Fibroblast of skin of right quadriceps (primary cell): ENCODE measurements around the gene TRIM39.

Source experiments
- DNase-seq: peaks from one replicate; pipeline ENCODE4 v3.0.0-alpha.2; 2013

TRIM39 gene

DNA sequence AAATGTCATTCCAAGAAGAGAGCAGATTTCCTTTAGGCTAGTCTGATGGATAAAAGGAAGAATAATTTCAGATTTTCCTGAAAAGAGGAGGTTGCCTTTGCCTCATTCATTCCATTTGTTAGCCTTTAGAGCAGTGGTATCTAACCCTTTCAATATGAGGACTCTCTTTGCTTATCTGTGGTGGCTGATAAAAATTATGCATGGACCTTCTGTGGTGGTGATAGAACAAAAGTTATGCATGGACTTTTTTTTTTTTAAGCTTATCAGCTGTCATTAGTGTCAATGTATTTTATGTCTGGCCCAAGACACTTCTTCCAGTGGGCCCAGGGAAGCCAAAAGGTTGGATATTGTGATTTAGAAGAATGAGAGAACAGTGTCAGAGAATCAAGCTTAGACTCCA, 1.7 kb downstream of the TRIM39 start:
- no peak for DNase-seq

DNA sequence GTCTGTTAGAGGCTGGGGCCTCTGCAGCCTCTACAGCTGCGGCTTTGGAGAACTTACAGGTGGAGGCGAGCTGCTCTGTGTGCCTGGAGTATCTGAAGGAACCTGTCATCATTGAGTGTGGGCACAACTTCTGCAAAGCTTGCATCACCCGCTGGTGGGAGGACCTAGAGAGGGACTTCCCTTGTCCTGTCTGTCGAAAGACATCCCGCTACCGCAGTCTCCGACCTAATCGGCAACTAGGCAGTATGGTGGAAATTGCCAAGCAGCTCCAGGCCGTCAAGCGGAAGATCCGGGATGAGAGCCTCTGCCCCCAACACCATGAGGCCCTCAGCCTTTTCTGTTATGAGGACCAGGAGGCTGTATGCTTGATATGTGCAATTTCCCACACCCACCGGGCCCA, 2.6 kb downstream of the TRIM39 start:
- DNase-seq, result no peak

DNA sequence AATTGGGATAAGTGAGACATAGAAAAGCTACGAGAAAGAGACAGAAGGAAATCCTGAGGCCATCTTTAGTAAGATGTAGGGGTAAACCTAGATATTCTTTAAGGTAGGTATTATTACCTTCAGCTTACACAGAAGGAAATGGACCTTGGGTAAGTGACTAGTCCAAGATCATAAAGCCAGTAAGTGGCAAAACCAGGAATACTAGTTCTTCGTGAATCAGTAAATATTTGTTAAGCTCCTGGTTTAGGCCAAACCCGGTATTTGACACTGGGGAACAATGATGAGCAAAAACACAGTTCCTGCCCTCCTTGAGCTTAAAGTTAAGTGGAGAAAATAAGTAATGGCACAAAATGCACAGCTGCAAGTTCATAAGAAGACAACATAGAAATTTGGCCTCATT, 5.3 kb downstream of the TRIM39 start:
- DNase-seq, result no peak

DNA sequence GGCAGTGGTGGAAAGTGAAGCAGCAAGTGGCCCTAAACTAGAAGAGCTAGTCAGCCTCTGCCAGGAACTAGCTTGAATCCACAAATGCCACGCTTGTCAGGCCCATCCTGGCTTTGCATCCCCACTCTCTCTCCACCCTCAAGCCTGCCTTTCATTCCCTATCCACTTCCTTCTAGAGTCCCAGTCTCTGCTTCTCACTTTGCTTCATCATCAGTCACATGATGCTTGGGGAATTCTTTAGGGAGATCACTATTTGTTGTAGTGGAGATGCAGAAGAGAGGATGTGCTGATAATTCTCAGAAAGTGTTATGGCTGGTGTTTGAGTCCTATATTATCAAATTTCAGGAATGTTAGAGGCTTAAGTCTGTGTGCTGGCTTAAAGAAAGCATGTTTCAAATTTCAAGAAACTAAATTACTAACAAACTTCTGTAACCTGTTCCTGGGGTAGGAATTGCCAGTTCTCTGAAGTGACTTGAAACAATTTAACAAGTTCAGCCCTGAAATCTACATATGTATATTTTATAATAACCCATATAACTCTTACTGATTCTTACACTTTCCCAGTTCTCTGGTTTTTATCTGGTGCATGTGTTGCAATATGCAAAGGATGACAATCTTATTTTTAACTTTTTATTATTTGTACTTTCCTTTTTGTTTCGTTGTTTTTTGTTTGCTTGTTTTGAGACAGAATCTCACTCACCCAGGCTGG, 7.5 kb downstream of the TRIM39 start:
- DNase-seq, result no peak

DNA sequence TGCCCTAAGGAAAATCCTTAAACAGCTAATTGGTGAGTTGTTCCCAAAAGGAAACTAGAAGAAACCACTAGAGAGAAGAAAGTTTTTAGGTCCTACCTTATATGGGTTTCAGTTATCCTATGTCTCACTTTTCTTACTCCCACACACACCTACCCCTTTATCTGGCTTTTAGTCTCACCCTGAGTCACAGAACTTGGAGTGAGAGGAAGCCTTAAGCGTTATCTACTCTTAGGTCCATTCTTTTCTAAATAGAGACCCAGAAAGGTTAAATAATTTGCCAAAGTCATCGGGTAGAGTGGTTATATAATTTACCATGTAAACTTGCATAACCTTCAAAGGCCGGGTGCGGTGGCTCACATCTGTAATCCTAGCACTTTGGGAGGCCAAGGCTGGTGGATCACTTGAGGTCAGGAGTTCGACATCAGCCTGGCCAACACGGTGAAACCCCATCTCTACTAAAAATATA, 13.9 kb downstream of the TRIM39 start:
- DNase-seq, result no peak

DNA sequence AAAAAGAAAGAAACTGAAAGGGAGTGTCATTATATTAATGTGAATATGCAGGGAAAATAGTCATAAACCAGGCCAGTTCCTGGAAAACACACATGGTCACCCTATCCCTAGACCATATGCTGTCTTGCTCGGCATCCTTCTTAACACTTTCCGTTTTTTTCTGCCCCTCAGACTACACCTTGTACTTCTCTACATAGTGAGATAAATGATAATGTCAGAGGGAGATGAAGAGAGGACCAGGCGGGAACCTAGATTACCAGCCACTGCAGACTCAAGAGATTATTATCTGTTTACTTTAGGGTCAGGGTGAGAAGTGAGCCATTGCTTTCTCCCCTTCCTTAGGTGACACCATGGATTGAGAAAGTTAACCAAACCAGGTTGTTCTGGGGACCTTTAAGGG, 14.5 kb downstream of the TRIM39 start:
- no peak for DNase-seq

DNA sequence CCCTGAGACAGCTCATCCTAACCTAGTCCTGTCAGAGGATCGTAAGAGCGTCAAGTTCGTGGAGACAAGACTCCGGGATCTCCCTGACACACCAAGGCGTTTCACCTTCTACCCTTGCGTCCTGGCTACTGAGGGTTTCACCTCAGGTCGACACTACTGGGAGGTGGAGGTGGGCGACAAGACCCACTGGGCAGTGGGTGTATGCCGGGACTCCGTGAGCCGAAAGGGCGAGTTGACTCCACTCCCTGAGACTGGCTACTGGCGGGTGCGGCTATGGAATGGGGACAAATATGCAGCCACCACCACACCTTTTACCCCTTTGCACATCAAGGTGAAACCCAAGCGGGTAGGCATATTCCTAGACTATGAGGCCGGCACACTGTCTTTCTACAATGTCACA, 15.0 kb downstream of the TRIM39 start:
- DNase-seq, result no peak

DNA sequence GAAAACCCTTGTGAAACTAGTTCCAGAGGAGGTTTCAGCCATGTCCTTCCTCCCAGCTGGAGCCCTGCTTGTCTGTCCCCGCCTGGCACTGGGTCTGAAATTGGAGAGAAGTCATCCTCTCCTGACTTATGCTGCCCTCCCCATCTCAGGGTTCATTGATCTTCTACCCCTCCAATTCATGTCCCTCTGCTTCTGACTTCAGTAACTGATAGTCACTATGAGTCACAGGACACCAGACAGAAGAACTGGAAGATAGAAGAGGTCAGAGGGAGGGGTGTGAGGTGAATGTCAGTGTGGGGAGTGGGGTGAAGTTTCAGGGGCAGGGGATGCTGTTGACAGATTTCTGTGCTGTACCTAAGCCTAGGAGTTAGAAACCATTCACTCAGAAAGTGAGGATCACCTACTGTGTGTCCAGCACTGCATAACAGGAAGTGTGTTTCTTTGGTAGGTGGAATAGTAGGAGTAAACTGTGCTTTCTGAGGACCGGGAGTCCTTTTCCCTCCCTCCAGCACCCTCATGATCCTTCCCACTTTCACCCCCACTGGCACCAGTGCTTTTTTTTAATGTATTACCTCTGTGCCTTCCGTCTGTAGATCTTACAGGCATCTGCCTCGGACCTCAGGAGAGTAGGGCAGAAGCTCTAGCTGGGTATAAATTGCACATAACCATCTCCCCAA, 17.6 kb downstream of the TRIM39 start:
- no peak for DNase-seq

DNA sequence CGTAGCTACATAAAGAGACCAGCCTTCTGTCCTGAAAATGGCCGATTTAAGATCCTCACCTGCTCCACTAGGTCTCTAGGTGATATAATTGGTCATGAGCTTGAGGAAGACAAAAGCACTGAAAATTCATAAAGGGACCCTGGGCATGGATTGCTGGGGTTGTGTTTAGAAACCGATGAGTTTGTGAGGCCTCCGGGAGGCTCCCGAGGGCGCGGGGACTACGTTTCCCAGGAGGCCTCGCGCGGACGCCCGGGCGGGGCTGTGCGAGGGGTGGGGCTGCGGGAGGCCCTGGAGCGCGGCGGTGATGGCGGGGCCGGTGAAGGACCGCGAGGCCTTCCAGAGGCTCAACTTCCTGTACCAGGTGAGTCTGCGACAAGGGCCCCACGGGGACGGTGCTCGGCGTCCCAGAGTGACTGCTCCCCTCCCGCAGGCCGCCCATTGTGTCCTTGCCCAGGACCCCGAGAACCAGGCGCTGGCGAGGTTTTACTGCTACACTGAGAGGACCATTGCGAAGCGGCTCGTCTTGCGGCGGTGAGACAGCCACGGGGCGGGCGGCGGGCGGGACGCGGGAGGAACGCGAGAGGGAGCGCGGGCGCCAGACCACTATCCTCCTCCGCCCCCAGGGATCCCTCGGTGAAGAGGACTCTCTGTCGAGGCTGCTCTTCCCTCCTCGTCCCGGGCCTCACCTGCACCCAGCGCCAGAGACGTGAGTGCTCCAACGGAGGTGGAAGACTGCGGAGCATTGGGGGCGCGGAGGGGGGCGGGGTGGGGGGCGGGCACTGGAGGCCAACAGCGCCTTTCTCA, 18.3 kb downstream of the TRIM39 start, which contains the start of gene RPP21:
Gene RPP21, plus strand, starts transcription at position 289 of the 804 bp plus-strand sequence. Its CDS starts 16 bp downstream, at position 305.
- DNase-seq, result peak; percentile 73

DNA sequence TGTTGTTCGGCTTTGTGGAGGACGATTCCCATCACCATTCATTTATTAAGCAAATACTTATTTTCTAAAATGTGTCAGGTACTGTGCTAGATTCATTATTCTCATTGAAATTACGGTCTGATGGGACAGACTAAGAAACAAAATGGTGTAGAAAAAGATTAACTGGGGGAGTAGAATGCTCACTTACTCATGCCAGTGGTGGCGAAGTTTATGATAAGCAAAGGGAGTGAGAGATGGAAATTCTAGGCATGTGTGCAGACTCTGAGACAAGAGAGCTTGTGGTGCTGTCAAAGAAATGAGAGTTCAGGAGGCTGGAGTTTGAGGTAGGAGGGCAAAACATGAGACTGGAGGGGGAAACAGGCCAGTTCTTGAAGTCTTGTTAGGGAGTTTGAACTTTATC, 19.1 kb downstream of the TRIM39 start:
- DNase-seq, result no peak

DNA sequence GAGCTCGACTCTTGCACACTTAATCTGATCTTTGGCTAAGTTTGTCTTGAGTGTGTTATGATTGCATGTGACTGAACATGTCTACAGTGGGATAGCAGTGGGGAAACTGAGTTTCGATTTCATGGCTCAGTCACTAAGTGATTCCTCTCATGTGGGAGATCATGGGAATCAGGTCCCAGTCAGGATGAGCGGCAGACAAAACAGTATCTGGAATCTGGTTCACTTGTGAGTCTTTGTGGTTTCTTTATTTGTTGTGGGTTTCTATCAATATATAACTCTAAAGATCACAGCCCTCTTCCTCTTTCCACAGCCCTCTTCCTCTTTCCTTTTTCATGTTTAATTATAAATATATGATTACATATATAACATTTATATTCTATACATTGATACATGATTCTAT, 22.2 kb downstream of the TRIM39 start:
- no peak for DNase-seq

DNA sequence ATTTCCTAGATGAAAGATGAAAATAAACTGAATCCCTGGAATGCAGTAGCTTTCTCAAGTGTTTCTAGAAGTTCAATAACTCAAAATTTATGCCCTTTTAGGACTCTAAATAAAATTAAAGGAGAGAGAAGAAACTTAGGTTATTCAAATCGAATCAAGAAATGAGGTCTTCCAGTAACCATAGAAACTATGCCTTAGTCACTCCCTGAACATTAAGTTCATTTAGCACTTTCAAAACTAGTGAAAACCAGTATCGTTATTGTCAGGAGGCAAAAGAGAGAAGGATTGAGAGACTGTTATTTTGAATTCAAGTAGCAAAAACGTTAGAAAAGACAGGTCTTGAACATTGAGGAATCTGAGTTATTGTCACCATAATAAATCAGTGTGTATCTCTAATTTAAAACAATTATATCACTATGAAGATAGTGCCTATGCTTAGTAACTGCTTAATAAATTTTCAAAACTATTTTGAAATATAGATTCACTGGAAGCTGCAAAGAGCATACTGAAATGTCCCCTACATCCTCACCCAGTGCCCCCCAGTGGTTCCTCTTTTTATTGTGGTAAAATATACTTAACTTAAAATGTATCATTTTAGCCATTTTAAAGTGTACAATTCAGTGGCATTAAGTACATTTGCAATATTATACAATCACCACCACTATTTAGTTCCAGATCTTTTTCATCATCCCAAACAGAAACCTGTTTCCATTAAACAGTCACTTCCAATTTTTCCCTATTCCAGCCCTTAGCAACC, 22.9 kb downstream of the TRIM39 start:
- DNase-seq, result no peak

DNA sequence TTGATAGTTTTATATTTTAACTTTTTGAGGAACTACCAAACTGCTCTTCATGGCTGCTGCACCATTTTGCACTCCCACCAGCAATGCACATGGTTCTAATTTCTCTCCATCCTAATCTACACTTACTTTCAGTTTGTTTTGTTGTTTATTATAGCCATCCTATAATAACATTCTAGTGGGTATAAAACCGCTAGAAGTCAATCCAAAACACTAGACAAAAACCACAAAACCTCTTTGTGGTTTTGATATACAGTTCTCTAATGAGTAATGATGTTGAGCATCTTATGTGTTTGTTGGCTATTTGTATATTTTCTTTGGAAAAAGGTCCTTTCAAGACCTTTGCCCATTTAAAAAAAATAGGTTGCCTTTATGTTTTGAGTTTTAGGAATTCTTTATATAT, 23.8 kb downstream of the TRIM39 start:
- no peak for DNase-seq

DNA sequence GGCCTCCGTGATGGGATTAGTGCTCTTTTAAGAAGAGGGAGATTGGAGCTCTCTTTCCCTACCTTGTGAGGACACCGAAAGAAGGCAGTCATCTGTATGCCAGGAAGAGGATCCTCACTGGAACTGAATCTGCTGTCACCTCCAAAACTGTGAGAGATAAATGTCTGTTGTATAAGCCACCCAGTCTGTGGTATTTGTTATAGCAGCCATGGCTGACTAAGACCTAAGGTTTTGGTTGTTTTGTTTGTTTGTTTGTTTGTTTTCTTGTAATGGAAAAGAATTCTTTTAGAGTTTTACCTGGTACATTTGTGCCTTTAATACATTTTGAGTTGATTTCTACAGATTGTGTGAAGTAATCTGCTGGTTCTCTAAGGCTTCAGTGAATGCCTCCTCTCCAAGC, 25.8 kb downstream of the TRIM39 start:
- no peak for DNase-seq

DNA sequence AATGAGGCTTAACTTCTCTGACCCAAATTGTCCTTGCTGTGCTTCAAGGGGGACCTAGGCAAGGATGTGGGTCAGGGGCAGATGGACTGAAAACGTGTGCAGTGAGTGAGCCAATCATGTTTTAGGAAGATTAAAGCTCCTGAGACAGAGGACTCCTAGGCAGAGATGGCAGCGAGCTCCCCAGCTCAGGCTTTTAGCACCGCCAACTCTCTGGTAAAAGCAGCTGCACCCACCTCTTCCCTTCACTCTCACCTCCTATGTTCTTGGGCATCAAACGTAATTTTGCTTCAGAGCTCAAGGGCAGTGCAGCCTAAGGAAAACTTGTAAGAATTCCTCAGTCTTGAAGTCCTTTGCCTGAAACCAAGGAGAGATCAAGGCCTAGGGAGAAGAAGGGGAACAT, 28.6 kb downstream of the TRIM39 start:
- DNase-seq, result no peak

DNA sequence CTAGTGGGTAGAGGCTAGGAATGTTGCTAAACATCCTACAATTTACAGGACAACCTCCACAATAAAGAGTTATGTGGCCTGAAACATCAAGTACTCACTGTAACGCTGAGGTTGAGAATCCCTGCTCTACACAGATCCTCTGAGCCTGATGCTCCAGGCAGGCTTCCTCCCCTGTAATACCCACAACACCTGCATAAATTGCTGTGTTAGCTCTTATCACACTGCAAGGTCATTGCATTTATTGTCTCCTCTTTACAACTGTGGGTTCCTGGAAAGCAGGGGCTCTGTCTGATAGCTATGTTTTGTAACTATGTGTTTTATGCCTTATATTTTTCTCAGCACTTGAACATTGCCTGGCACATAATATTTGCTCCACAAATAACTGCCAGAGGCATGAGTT, 29.8 kb downstream of the TRIM39 start:
- DNase-seq, result no peak

DNA sequence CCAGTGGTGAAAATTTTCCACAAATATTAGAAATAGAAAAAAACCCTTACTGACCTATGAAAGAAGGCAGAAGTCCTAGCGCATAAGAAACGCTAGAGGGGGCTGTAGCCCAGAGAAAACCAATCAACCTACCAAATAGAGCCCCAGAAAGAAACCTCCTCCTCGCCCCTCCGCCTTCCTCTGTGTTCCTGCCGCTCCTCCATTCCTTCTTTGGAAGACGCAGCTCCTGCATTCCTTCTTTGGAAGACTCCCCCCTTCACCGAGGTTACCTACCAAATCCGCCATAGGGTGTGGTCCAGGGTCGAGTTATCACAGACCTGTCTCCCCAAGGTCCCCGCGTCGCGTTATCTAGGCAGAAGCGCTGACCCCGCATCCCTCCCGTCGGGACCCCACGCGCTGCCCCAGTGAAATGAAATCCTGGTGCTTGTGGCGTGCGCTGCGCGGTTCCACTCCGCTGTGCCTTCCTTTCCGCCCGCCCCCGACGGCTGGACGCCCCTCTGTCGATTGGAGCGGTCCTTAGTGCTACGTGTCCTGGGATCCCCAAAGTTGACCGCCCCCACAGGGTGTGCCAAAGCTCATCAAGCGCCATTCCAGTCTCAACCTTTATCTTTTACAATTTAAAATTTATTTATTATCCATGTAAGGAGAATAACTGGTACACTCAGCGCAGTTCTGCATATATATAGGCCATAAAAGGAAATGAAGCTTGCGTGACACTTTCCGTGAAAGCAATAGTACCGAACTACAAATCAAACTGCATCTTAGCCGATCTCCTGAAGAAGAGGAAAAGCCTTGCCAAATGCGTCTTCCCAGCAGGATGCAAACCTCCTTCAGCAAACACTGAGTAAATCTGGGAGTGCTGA, 31.2 kb downstream of the TRIM39 start:
- peak; percentile 66 for DNase-seq

DNA sequence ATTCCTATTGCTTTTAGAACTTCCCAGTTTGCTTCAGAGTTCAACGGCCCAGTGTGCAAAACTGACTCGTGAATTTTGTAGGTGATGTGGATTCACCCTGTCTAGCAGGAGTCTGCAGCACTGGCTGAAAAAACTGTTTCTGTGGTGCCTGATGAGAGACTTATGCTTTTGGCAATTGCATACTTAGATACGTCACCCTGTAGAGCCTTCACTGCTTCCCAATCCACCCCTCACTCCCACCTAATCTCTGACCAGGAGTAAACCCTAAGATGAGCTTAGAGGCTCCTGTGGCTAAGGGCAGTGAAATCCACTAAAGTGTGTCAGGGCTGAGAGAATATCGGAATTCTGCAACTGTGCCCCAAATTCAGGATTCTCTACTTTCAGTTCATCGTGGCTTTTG, 32.5 kb downstream of the TRIM39 start:
- no peak for DNase-seq

DNA sequence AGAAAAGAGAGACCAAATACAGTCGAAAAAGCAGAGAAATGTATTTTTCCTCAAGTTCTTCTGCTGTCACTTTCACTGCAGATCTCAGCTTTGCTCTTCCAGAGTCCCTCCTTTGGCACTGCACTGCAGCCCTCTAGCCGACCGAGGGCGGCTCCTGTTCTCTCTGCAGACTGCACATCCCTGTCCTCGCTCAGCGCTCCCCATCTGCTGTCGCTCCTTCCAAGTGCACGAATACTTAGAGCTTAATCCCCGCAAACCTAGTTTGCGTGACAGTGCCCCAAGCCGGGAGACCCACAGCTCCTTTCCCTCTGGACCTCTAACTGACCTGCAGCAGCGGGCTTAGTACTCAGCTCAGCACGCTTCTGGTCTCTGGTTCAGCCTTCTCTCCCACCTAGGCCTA, 33.4 kb downstream of the TRIM39 start:
- DNase-seq, result no peak

DNA sequence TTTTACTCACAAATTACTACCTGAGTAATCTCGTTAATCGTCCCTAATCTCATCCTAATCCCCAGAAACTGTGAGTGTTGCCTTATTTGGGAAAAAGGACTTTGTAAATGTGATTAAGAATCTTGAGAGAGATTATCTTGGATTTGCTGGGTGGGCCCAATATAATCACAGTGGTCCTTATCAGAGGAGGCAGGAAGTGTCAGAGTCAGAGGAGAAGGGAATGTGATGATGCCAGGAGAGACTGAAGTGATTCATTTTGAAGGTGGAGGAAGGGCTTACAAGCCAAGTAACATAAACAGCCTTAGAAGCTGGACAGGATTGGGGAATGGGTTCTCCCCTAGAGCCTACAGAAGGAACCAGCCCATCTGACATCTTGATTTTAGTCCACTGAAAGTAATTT, 34.9 kb downstream of the TRIM39 start:
- DNase-seq, result no peak

DNA sequence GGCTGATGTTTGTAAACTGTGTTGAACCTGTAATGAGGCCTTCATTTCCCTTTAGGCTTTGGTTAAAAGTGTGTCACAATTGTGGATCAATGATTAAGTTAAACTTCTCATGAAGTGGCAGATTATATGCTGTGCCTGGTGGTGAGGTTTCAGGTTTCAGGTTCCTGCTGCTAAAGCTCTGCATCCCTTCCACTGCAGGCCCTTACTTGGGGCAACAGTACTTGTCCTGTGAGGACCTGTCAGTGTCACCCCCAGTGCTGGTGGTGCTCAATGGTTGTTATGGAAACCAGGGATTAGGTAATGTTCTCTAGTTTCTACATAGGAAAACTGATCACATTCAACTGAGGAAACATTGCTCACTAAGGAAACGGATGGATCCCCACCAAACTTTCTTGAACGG, 36.7 kb downstream of the TRIM39 start:
- no peak for DNase-seq

DNA sequence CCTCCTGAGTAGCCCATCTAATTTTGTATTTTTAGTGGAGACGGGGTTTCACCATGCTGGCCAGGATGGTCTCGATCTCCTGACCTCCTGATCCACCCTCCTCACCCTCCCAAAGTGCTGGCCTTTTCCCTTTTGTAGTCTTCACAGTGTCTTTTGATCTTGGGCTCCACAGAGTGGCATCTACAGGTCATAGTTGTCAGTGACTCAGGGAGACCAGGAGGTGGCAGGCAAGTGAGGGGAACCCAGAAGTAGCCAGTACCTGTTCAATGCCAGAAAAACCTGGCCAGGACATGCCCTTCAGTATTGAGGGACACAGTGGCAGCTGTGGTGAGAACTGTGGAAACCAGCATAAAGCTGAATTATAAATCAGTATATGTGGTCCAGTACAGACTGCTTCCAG, 37.9 kb downstream of the TRIM39 start:
- DNase-seq, result no peak
